Measurements from ENCODE around the gene FAIM2. TPM values are rescaled to one million over a fixed set of nuclear protein-coding genes. Genes with fewer than 3 reads are reported as not detected.
A peak's percentile ranks its signal among the peaks of the same experiment; 100 is the strongest.

FAIM2 gene
- total RNA-seq, 2 donors from 2014 or later, result 1.0 to 4.9 TPM

GRCh38 chr12:49933796-49934195, 30.1 kb upstream of the FAIM2 start:
- intact Hi-C loops (cut with DNase I), result no loop called here
- Histone ChIP-seq H3K27ac (no peak overlapping the region), H3K36me3 (replicated peaks in 1 of 2; ENCODE audit: insufficient read depth in 1 of 2, low read depth in 2 of 2) (no peaks in the 10 kb centered on the region), H3K4me1 (peaks cover 16% of the 10 kb centered on the region), H3K27me3 (no peaks in the 10 kb centered on the region), H3K4me3 (no peak overlapping the region), H3K9me3 (no peaks in the 10 kb centered on the region)
- ATAC-seq (no peak), DNase-seq (no peak)
- WGBS, 2 donors, result 80 to 83% methylated on average over 5 of the region's 5 CpGs
- TF ChIP-seq POLR2A (IDR thresholded peaks at IDR 0.05) (no peak), CTCF (IDR thresholded peaks at IDR 0.05) (no peak)

- no peaks in the 10 kb centered on the region for H3K36me3 ChIP-seq (replicated peaks in 1 of 2; ENCODE audit: insufficient read depth in 1 of 2, low read depth in 2 of 2)
- no peak overlapping the region for H3K27ac ChIP-seq
- H3K4me1 ChIP-seq, result peaks cover 8% of the 10 kb centered on the region
- H3K4me3 ChIP-seq, result no peak overlapping the region
- WGBS, 2 donors, result 74 to 75% methylated on average over 8 of the region's 8 CpGs
- H3K27me3 ChIP-seq, result no peaks in the 10 kb centered on the region
- intact Hi-C loops (cut with DNase I), result no loop called here
- no peak for TF ChIP-seq POLR2A (IDR thresholded peaks at IDR 0.05)
- TF ChIP-seq CTCF (IDR thresholded peaks at IDR 0.05), result no peak
- DNase-seq (no peak), ATAC-seq (no peak)
- H3K9me3 ChIP-seq, result no peaks in the 10 kb centered on the region
Observed at GRCh38 chr12:49932533-49933130, 28.9 kb upstream of the FAIM2 start.

DNA sequence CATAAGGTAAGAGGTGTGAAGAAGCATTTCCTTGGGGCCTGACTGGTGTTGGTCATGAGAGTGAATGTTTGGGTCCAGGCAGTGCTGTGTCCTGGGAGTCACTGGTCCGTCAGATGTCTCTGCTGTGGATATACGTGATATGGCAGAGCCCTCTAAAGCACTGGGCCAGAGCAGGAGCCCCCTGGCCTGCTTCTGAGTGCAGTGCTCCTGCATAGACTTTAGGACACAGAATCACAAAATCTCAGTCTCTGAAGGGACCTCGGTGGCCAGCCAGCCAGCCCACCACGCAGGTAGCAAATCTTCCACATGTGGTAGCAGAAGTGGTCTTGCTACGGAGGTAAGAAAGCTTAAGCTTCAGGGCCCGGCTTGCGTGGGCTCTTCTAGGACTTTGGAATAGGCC, 28.3 kb upstream of the FAIM2 start:
- no peak for DNase-seq
- intact Hi-C loops (cut with DNase I), result no loop called here
- no peak overlapping the region for H3K27ac ChIP-seq

DNA sequence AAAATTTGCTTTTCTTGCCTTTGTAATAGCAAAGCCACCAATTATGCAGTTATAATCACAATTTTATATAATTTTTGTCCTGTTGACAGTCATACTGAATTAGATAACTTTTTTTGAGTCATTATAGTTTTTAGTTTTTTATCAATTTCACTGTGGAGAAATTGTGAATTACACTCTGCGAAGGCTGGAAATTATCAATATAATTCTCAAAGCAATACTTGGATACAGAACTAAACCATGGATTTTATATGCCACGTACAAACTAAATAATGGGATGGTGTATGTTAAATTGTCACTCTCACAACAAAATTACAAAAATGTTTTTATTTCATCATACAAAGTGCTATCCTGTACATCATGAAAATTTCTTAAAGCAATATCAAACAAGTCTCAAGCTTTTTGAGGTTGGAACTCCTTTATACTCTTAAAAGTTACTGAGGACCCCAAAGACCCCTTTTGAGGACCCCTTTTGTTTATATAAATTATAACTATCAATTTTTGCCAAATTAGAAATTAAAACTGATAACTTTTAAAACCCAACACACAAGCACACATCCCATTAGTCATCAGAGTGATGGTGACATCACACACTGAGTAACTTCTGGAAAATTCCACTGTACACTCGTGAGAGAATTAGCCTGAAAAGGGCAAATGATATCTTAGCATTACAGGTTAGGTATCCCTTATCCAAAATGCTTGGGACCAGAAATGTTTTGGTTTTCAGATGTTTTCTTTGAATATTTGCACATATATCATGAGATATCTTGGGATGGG, 27.0 kb upstream of the FAIM2 start:
- TF ChIP-seq POLR2A (IDR thresholded peaks at IDR 0.05) (no peak), CTCF (IDR thresholded peaks at IDR 0.05) (peak in 1 of 7 experiments; percentile 14)
- no peak overlapping the region for H3K27ac ChIP-seq
- H3K27me3 ChIP-seq, result no peaks in the 10 kb centered on the region
- ATAC-seq, result no peak
- H3K4me1 ChIP-seq, result no peaks in the 10 kb centered on the region
- H3K36me3 ChIP-seq (replicated peaks in 1 of 2; ENCODE audit: insufficient read depth in 1 of 2, low read depth in 2 of 2), result no peaks in the 10 kb centered on the region
- H3K4me3 ChIP-seq, result no peak overlapping the region
- no peaks in the 10 kb centered on the region for H3K9me3 ChIP-seq
- intact Hi-C loops (cut with DNase I), result no loop called here
- 49 to 70% methylated on average over 3 of the region's 3 CpGs for WGBS, 2 donors
- DNase-seq, result no peak

More for the DNA sequence above, 28.3 kb upstream of the FAIM2 start:
- no peak for ATAC-seq
- Histone ChIP-seq H3K4me3 (no peak overlapping the region), H3K9me3 (no peaks in the 10 kb centered on the region), H3K27me3 (no peaks in the 10 kb centered on the region), H3K36me3 (replicated peaks in 1 of 2; ENCODE audit: insufficient read depth in 1 of 2, low read depth in 2 of 2) (no peaks in the 10 kb centered on the region), H3K4me1 (peaks cover 2% of the 10 kb centered on the region)
- 63 to 68% methylated on average over 5 to 7 of the region's 7 CpGs for WGBS, 2 donors
- TF ChIP-seq POLR2A (IDR thresholded peaks at IDR 0.05), result no peak
- no peak for TF ChIP-seq CTCF (IDR thresholded peaks at IDR 0.05)
